DOHH2 (cell line): ENCODE measurements around the gene TMEM156.

Source experiments
- H3F3A ChIP-seq: fragments of 200-600 bp; sonication (generic), shearing (Covaris generic); 2 replicates; pipeline ENCODE4 v1.6.0; 2016; ENCODE audit warnings: antibody characterized with exemption, mild to moderate bottlenecking; ENCODE audit not compliant: control insufficient read depth, insufficient read depth
- H3K27ac ChIP-seq: fragments of 200-600 bp; sonication (generic); 2 replicates; pipeline ENCODE4 v1.5.1; 2014; ENCODE audit warnings: low read depth, mild to moderate bottlenecking, low read length, moderate library complexity
- H3K27me3 ChIP-seq: fragments of 200-600 bp; sonication (generic); 2 replicates; pipeline ENCODE4 v1.6.1; 2014; ENCODE audit warnings: mild to moderate bottlenecking, low read length, mixed read lengths; ENCODE audit not compliant: control insufficient read depth
- H3K36me3 ChIP-seq: fragments of 200-600 bp; sonication (generic); 2 replicates; pipeline ENCODE4 v1.6.1; 2014; ENCODE audit warnings: mild to moderate bottlenecking, low read length, moderate library complexity, mixed read lengths; ENCODE audit not compliant: control insufficient read depth
- H3K4me1 ChIP-seq: fragments of 200-600 bp; sonication (generic); 2 replicates; pipeline ENCODE4 v1.6.1; 2014; ENCODE audit warnings: mild to moderate bottlenecking, low read length, mixed read lengths; ENCODE audit not compliant: control insufficient read depth
- H3K4me2 ChIP-seq: fragments of 200-600 bp; sonication (generic); 2 replicates; pipeline ENCODE4 v1.6.0; 2014; ENCODE audit warnings: mild to moderate bottlenecking, low read length, moderate library complexity
- H3K4me3 ChIP-seq: fragments of 200-600 bp; sonication (generic); 2 replicates; pipeline ENCODE4 v1.5.1; 2014; ENCODE audit warnings: mild to moderate bottlenecking, low read length, mixed read lengths
- H3K79me2 ChIP-seq: fragments of 200-600 bp; sonication (generic); 2 replicates; pipeline ENCODE4 v1.6.1; 2014; ENCODE audit warnings: mild to moderate bottlenecking, low read length, mixed read lengths; ENCODE audit not compliant: control insufficient read depth
- H3K9me2 ChIP-seq: fragments of 200-600 bp; sonication (generic); replicated peaks from 2 replicates; pipeline ENCODE4 v1.6.1; 2014; ENCODE audit warnings: mild to moderate bottlenecking, low read length, mixed read lengths; ENCODE audit not compliant: control insufficient read depth
- H3K9me3 ChIP-seq: fragments of 200-600 bp; sonication (generic); 2 replicates; pipeline ENCODE4 v1.6.1; 2014; ENCODE audit warnings: antibody characterized with exemption, low read length, mixed read lengths; ENCODE audit not compliant: control insufficient read depth, insufficient read depth
- H4K20me1 ChIP-seq: fragments of 200-600 bp; sonication (generic); 2 replicates; pipeline ENCODE4 v1.6.0; 2014; ENCODE audit warnings: low read depth, mild to moderate bottlenecking, antibody characterized with exemption, low read length, moderate library complexity; ENCODE audit not compliant: control insufficient read depth, insufficient read depth
- EZH2phosphoT487 ChIP-seq: fragments of 200-600 bp; sonication (generic); IDR thresholded peaks from 2 replicates; pipeline ENCODE4 v1.6.1; 2017; ENCODE audit warnings: borderline replicate concordance, mild to moderate bottlenecking, antibody characterized with exemption, low read length, moderate library complexity, mixed read lengths
- TF ChIP-seq, protein P1 (sequence below): fragments of 200-600 bp; sonication (generic); IDR thresholded peaks from one replicate; pipeline ENCODE4 v1.5.1; 2014; ENCODE audit warnings: antibody characterized with exemption, mild to moderate bottlenecking, low read depth, low read length; ENCODE audit not compliant: poor library complexity, severe bottlenecking

Gene TMEM156

DNA sequence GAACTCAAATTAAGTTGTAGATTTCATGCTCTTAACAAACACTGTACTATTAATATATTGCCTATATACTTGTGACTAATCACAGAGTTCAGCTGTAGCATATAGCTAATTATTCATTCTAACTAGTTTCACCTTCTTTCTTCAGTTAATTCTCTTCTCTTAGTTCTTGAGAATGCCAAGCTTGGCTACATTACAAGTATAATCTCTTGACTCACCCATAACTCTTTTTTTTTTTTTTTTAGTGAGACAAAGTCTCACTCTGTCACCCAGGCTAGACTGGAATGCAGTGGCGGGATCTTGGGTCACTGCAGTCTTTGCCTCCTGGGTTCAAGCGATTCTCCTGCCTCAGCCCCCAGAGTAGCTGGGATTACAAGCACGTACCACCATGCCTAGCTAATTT is 35.2 kb upstream of the TMEM156 start:
- no peak overlapping the region for H3K4me3 ChIP-seq
- peaks cover 81% of the 10 kb centered on the region for H3K79me2 ChIP-seq
- H3K9me3 ChIP-seq = no peaks in the 10 kb centered on the region

DNA sequence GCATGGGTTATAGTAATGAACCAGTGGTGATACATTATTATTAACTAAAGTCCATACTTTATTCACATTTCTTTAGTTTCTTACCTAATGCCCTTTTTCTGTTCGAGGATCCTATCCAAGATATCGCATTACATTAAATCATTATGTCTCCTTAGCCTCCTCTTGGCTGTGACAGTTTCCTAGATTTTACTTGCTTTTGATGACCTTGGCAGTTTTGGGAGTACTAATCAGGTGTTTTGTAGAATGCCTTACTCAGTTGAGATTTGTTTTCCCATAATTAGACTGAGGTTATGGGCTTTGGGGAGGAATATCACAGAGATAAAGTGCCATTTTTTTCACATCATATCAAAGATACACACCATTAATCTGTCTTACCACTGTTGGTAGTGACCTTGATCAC is 34.8 kb upstream of the TMEM156 start:
- Histone ChIP-seq H3F3A (0 out of 2 replicates have a peak, but pooled peaks cover 3% of the 10 kb centered on the region), H3K27ac (no peak overlapping the region), H3K36me3 (no peaks in the 10 kb centered on the region), H3K27me3 (no peaks in the 10 kb centered on the region), H3K4me3 (no peak overlapping the region), H3K9me3 (no peaks in the 10 kb centered on the region), H3K9me2 (no peaks in the 10 kb centered on the region), H3K4me2 (no peak overlapping the region), H3K4me1 (peaks cover 14% of the 10 kb centered on the region), H4K20me1 (no peaks in the 10 kb centered on the region), H3K79me2 (peaks cover 83% of the 10 kb centered on the region)
- TF ChIP-seq EZH2phosphoT487 = no peak
- TF ChIP-seq, protein P1, sequence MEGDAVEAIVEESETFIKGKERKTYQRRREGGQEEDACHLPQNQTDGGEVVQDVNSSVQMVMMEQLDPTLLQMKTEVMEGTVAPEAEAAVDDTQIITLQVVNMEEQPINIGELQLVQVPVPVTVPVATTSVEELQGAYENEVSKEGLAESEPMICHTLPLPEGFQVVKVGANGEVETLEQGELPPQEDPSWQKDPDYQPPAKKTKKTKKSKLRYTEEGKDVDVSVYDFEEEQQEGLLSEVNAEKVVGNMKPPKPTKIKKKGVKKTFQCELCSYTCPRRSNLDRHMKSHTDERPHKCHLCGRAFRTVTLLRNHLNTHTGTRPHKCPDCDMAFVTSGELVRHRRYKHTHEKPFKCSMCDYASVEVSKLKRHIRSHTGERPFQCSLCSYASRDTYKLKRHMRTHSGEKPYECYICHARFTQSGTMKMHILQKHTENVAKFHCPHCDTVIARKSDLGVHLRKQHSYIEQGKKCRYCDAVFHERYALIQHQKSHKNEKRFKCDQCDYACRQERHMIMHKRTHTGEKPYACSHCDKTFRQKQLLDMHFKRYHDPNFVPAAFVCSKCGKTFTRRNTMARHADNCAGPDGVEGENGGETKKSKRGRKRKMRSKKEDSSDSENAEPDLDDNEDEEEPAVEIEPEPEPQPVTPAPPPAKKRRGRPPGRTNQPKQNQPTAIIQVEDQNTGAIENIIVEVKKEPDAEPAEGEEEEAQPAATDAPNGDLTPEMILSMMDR = no peak

More for the DNA sequence above, 35.2 kb upstream of the TMEM156 start:
- Histone ChIP-seq H3F3A (0 out of 2 replicates have a peak, but pooled peaks cover 3% of the 10 kb centered on the region), H3K36me3 (no peaks in the 10 kb centered on the region), H3K27me3 (no peaks in the 10 kb centered on the region), H3K9me2 (no peaks in the 10 kb centered on the region), H3K4me2 (no peak overlapping the region), H3K27ac (no peak overlapping the region), H3K4me1 (peaks cover 10% of the 10 kb centered on the region), H4K20me1 (no peaks in the 10 kb centered on the region)
- TF ChIP-seq EZH2phosphoT487 = no peak
- TF ChIP-seq, protein P1 = no peak

DNA sequence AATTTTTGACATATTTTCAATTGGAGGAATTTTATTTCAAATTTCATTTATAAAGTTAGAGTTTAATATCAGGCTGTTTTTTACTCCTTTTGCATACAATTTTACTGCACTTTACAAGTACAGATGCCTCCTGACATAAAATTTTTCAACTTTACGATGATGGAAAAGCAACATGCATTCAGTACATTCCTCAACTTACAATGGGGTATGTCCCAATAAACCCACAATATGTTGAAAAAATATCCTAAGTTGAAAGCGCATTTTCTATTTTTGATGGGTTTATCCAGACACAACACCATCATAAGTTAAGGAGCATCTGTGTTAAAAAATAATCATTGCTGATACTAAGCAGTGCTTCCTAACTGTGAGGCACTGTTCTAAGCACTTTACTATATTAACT is 34.2 kb upstream of the TMEM156 start:
- no peak overlapping the region for H3K27ac ChIP-seq
- H3F3A ChIP-seq = 0 out of 2 replicates have a peak, but pooled peaks cover 3% of the 10 kb centered on the region
- no peak for TF ChIP-seq EZH2phosphoT487
- TF ChIP-seq, protein P1 = no peak

More for the DNA sequence above, 34.2 kb upstream of the TMEM156 start:
- H3K4me2 ChIP-seq = no peak overlapping the region
- H3K27me3 ChIP-seq = no peaks in the 10 kb centered on the region
- H3K36me3 ChIP-seq = no peaks in the 10 kb centered on the region
- H3K4me3 ChIP-seq = no peak overlapping the region
- H3K9me3 ChIP-seq = no peaks in the 10 kb centered on the region
- H3K9me2 ChIP-seq = no peaks in the 10 kb centered on the region
- peaks cover 6% of the 10 kb centered on the region; the same call in 1 of the 2 replicates for H4K20me1 ChIP-seq
- peaks cover 83% of the 10 kb centered on the region for H3K79me2 ChIP-seq
- H3K4me1 ChIP-seq = peaks cover 21% of the 10 kb centered on the region
